NCI-H446 (cell line): Measurements from ENCODE around the gene HOXD3.

Experiments
- DNase-seq, 2 experiments: peaks; one replicate each; lab custom pipeline; 2025; lab: John Stamatoyannopoulos, UW

Gene HOXD3

DNA sequence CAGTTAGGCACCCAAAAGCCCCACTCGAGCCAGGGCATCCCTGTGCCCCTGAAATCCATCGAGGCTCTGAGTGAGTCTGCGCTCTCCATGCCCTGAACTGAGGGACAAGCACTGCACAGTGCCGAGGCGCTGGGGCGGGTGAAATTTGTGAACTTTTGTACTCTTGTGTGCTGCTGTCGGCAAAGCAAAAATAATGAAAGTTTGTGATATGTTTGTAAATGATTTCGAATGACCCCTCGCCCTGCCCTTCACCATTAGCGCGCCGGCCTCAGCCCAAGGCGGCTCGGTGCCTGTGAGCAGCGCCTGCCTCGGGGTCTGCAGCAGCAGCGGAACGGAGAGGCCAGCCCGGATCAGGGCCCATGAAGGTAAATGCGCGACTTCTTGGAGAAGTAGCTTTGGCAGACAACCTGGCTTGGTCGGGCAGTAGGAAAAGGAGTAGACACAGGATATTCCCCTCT lies 7.6 kb upstream of the HOXD3 start:
- no peak for DNase-seq

DNA sequence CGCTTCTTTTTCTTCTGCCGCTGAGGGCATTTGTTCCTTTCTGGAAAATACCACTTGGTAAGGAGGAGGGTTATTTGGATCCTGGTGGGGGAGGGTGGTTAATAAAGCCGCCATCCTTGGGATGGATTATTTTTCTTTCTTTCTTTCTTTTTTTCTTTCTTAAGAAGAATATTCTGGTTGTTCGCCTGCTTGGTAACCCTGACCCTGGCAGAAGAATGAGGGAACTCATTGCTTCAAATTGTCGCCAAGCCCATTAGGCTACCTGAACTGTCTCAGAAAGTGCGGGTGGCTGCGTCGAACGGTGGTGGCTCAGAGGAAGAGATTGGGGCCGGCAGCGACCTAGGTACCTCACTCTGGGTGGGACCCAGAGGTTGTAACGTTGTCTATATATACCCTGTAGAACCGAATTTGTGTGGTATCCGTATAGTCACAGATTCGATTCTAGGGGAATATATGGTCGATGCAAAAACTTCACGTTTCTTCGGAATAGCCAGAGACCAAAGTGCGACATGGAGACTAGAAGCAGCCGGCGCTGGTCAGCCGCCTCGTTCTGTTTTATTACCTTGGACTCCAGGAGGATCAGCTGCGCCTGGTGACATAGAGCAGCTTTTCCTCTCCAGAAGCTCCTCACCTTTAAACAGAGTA lies 7.0 kb upstream of the HOXD3 start:
- DNase-seq = no peak

DNA sequence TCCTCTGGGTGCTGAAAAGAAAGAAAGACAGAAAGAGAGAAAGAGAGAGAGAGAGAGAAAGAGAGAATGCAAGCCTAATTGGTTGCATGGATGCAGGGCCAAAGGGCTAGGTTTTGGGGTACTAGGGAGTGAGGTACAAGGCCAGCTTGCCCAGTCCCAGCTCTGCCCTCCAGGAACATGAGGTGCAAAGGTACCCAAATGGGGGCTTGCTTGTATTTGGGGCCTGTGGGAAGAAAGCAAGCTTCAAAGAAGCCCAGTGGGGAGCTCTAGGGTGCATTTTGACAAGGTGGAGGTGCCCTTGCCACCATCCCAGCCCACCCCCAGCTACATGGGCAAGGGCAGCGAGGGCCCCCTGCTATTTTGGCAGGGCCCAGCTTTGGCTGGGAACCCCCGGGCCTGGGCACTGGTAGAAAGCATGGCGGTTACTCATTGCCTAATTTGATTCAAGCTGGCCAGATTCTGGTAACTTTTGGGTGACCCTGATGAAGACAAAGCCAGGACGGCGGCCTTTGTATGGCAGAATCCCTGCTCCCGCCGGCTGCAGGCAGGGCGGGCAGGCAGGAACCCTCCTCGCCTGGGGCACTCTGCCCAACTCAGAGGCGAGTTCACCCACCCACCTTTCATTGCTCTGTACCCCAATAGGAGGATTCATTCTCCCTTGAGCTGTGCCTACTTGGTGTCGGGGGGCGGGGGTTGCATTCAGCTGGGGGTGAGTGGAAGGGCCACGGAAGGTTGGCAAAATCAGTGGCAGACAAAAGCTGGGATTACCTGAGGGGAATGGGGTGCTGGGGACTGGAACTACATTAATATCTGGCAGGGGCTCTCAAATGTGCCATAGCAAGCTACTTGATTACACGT lies 6.3 kb upstream of the HOXD3 start:
- DNase-seq = no peak

DNA sequence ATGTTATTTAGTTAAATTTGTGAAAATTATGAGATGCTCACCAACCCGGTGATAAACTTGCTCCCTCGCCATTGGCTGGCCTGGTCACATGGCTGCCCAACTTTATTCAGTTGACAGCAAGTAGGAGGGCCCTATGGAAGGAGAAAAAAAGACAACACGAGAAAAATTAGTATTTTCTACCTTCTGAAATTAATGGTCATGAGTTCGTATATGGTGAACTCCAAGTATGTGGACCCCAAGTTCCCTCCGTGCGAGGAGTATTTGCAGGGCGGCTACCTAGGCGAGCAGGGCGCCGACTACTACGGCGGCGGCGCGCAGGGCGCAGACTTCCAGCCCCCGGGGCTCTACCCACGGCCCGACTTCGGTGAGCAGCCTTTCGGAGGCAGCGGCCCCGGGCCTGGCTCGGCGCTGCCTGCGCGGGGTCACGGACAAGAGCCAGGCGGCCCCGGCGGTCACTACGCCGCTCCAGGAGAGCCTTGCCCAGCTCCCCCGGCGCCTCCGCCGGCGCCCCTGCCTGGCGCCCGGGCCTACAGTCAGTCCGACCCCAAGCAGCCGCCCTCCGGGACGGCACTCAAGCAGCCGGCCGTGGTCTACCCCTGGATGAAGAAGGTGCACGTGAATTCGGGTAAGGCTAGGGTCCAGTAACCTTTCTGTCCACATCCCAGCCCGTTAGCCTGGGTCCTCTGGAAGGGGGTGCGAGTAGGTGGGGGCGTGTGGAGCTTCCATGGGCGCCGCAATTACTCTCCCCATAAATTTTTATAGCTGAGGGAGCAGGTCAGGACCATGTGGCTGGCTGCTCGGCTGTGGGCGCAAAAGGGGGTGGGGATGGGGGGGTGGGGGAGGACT lies 5.4 kb upstream of the HOXD3 start, which contains the start of gene HOXD4:
Gene HOXD4, plus strand, starts transcription at position 109 of the 846 bp plus-strand sequence. Its CDS starts 84 bp downstream, at position 193.
- peak in 1 of 2 experiments; percentile 48 for DNase-seq

DNA sequence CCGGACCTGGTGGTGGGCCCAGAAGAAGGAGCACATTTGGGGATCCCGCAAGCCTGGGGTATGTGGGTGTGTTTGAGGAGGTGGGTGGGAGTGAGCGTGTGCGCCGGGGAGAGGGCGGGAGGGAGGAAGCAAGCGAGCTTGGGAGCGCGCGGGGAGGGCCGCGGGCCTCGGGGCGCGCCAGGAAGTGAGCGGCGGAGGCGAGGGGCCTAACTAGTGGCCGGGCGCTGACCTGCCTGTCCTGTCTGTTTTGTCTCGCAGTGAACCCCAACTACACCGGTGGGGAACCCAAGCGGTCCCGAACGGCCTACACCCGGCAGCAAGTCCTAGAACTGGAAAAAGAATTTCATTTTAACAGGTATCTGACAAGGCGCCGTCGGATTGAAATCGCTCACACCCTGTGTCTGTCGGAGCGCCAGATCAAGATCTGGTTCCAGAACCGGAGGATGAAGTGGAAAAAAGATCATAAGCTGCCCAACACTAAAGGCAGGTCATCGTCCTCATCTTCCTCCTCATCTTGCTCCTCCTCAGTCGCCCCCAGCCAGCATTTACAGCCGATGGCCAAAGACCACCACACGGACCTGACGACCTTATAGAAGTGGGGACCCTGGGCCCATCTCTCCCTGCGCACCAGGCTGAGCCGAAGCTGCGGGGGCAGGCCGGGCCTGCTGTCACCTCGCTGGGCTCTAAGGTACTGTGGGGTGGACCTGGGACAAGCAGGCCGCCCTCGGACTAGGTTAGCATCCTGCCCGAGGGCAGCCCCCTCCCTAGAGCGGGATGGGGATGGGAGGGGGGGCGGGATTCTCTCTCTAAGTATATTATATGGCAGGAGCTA lies 4.5 kb upstream of the HOXD3 start:
- peak in 1 of 2 experiments; percentile 12 for DNase-seq

DNA sequence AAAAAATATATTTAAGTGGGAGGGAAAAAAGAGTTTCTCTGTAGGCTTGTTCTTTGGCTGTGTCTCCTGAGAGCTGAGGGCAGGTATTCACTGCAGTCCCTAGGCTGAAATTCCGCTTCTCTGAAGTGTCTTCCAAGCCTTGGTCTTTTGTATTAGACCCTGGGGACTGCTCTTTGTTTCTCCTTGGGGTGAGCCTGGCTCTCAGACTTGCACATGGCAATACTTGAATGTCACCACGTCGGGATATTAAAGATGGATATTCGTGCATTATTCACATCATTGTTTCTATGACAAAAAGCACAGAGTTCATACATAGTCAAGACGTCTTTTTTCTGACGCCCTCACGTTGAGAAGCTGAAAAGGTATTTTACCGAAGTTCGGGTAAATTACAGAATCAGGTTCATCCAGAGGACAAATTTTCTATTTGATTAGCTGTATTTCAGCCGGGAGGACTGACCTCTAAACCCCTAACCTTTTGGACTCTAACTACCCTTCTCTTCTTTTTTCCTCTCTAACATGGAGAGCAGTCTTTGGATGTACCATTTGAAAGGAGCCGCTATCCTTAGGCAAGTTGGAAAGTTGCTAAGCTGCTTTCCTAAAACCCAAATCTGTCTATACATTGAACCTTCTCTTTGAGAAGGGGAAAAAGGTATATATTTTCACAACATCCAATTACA lies 2.4 kb upstream of the HOXD3 start:
- no peak for DNase-seq

DNA sequence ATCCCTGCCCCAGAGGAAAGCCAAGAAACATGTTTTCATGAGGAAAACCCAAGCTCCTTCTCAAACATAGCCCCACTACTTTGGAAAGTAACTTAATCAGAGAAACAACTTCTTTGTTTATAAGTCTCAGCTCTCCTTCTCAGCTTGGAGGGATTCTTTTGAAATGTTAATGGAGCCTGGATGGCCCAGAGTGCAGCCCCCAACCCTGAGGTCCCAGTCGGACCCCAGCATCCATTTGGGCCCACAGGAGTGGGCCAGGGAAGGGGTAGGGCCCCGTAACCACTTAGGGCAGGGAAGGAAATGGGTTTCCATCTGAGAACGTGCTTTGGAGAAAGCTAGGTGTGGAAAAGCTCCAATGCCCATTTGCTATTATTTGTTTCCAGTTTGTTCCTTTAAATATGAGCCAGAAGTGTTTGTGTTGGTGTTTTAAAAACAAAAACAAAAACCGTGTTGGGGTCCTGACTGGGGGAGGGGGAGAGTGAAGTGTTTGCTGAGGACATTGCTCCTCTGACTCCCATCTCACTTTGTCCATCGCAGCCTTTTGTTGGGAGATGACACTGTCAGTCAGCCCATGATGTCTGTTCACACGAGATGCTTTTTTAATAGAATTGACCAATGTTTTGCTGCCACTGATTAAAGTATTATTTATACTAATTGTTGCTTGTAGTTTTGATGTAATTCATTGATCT lies 1.6 kb upstream of the HOXD3 start:
- DNase-seq = no peak

DNA sequence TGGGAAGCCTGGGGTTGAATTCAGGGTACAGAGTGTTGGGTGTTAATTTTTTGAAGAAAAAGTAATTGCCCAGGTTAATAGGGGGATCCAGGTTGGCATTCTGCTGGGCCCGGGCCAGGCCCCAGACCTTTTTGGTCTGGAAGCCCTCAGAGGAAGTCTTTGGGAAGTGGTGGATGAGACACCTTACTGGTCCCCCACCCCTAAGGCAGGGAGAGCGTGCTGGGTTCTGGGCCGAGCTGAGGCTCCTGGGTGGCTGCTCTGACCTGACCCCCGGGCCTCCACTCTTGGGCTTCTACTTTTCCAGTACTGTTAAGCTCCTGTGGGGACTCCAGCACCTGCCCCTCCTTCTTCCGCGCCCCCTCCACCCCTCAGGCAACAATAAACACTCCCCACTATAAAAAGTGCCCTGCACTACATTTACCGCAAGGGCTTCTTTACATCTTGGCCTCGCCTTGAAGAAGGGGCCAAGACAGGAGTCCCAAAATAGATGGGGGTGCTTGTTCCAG lies 753 bp upstream of the HOXD3 start:
- peak in 1 of 2 experiments; percentile 19 for DNase-seq

DNA sequence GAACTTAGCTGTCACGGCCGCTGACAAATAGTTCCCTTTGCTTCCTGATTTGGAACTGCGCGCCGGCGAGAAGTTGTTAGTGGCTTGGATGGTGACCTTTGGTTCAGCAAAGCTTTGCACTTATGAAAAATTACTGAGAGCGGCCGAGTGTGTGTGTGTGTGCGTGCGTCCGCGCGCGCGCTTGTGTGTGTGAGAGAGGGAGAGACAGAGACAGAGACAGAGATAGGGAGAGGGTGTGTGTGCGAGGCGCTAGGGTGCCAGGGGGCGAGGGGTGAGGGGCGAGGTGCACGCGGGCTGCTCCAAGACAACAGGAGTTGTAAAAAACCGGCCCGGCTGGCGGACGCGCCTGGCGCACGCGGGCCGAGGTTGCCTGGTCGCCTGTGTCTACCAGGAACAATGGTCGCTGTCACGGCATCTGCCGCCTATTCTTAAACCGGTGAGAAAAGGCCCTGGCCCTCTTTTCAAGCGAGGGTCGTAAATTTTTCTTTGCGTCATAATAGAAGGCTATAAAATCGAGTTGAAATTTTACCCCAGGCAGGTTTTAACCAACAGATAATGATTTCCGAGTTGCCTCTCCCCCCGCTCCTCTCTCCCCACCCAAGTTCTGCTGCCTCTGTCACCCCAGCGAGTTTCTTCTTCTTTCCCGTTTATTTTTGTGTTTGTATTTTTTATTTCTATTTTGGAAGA lies 535 bp downstream of the HOXD3 start:
- DNase-seq = peak in 1 of 2 experiments; percentile 55

DNA sequence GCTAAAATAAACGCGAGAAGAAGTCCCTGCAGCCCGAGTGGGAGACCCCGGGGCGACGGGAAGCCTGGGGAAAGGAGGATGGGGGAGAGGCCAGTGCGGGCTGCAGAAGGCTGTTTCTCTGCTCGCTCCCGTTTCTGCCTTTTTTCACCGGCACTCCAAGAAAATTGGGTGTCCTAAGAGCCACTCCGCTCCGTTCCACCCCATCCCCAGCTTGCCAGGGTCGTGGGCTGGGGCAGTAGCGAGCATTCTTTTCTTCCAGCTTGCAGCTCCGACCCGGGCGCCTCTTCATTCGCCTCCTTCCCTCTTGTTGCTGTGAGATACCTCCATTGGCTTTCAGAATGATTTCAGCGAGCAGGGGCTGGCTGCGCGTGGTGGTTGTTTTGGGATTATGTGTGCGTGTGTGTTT lies 1.1 kb downstream of the HOXD3 start:
- peak in 1 of 2 experiments; percentile 31 for DNase-seq

DNA sequence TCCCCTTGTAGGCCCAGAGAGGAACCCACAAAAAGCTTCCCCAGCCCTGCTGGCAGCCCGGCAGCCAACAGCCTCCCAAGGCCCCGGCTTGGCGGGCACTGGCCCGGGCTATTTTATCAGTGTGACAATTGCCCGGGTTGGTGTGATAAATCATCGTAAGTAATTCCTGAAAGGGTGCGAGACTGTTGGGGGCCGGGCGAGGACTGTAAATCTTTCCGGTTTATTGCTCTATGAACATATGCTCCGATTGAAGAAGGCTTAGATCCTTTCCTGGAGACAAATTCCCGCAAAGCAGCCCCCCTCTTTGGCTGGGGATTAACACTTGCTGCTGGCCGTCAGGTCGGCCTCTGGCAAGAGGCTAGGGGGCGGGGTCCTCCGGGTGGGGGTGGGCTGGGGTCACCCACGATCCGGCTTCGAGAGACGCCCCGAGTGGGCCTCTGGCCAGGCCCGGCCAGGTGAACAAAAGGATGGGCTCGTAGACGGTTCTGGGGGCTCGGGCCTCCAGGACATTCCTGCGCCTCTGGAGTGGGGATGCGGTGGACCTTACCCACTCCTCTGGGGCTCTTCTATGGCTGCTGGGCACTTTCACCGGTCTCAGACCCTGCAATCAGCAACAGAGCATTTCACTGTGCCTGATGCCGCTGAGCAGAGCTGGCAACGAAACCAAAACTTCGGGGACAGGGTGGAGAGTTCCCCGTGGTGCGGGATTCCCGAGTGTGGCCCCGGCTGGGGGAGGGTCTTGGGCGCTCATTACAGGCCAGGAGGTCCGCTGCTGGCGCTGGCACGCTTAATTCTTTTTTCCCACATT lies 2.0 kb downstream of the HOXD3 start:
- peak in 1 of 2 experiments; percentile 19 for DNase-seq

DNA sequence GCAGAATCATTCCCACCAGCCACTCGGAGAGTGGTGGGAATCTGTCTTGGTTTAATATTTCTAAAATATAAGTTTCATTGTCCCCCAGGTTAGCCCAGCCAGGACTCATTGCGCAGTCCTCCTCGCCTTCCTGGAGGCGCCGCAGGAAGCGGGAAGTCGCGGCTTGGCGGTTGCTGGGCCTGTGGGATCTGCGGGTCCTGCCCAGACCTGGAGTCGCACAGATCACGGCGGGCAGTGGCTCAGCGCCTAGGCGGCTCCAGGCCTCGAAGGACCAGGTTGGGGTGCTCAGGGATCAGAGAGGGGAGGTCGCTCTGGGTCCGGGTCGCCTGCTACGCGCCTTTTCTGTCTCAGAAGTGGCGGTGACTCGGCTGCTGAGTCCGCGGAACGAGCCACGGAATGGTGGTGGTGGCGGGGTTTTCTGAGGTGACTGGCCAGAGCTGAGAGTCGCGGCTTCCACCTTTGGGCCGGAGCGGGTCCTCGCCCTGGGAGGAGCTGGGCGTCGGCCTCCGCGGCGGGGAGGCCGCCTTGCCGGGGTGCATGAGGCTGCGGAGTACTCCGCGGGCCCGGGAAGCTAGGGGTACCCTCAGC lies 2.6 kb downstream of the HOXD3 start:
- no peak for DNase-seq

DNA sequence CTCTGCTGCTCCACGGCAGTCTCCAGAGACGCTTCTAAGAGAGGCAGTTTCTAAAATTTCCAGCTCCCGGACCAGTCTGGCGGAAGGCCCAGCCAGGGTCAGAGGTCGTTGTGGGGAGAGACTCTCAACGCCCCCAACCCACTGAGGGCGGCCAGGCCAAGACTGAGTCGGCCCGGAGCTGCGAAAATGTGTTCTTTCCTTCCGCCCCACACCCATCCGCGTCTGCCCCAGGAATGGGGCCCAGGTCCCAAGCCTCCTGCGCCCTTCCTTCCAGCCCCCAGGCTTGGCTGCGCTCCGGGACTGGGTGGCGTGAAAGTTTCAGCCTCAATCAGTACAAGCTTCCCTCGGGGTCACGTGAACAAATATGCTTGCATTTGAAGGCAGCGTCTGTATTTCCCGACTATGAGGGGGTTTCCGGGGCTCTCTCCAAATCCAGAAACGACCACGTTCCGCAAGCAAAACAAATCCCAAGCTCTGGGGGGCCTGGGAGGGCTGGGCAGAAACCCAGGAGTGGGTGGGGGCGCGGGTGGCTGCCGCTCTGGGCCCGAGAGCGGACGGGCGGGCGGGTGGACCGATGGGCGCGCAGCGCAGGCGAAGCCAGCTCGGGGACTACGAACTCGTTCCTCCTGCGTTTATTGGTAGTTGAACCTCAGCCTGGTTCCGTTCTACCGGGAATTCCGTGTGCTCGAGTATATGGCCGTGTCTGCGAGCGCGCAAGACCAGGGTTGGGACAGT lies 3.3 kb downstream of the HOXD3 start:
- no peak for DNase-seq

DNA sequence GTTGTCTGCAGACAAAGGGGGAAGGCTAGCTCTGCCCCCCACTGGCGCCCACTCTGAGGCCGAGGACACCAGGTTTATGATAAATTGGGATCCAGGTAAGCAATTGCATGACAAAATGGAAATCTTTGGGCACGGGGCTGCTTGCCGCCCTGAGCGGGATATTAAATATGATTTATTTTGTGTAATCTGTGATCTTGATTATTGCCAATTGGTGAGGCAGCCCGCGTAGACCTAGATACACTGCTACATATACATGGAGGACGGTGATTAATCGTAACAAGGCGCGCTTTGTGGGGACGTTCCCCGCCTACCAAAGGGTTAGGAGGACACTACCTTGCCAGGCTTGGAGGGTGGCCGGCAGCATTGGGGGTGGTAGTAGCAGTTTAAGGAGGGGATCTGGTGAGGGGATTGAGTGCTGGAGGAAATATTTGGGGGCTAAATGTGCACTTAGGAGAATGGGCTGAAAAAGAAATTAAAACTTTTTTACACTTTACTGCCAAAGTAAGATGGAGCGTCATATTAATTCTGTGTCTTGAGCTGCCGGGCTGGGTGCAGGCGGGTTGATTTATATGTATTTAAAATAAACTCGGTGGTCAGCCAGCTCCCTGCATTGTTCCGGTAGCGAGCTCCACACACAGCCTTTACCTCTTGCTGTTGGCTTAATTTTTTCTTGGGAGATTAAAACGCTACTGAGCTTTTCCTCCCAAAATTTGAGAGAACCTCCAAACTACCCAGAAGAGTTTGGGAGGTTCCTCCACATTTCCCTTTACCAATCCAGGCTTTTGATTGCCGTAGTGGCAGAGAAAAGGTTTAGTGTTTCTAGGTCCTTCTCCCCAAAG lies 4.1 kb downstream of the HOXD3 start:
- no peak for DNase-seq

DNA sequence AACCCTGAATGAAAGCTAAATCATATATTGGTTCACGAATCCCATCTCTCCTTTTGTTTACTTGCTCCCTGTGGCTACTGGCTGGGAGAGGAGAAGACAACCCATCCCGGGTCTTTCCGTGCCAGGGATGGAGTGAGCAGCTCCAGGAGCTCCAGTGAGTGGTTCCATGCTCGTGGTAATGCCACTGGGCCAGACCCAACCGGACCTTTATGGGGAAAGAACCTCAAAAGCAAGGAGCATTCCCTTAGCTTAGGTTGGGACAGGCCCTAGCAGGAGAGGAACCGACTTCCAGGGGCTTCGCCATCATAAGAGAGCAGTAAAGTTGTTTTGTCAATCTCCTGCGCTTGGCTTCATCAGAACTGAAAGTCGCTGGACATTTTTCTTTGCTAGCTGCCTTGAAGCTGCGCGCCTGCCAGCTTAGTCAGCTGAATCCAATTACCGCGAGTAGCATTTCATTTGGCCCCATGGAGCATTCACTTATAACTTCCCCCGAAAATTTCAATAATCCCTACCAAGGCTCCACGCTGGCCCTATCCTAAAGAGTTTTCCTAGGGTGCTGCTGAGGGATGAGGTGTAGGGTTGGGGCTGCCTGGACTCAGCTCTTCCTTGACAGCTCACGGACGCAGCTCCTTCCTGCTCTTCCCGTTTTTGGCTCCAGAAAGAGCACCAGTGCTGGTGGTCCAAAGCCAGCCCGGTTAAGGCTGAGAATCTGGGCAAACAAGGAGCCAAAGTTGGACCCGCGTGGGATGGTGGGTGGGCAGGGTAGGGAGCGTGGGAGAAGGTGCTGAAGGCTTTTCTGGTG lies 4.9 kb downstream of the HOXD3 start:
- no peak for DNase-seq
